ENCODE results near the gene COA8. TPM values are rescaled to one million over a fixed set of nuclear protein-coding genes. Genes with fewer than 3 reads are reported as not detected.

Gene COA8
- total and polyA plus RNA-seq, 2 of the 8 experiments (the other 6 are each of a cell fraction or from before 2014, with no cell fraction given), result 7.1 to 35.5 TPM

GRCh38 chr14:103541709-103542604 is 20.8 kb upstream of the COA8 start:
- H3K4me2 ChIP-seq (ENCODE audit: insufficient read depth in 1 of 2, low read depth in 2 of 2, low read length in 2 of 2), result peak overlapping the region; percentile 40 to 86
- TF ChIP-seq SP1 (IDR thresholded peaks at IDR 0.05; ENCODE audit: low read depth, low read length), result no peak
- no peak for TF ChIP-seq CREB1 (IDR thresholded peaks at IDR 0.05)
- TF ChIP-seq BRCA1 (IDR thresholded peaks at IDR 0.05; ENCODE audit: low read depth, low read length), result no peak
- 0 out of 2 replicates have a peak, but pooled peaks have one; percentile 36 for TF ChIP-seq POLR2AphosphoS5 (IDR thresholded peaks at IDR 0.05; ENCODE audit: low read depth, low read length)
- peak; percentile 50; the same call in 1 of the 2 replicates for TF ChIP-seq TAF1 (IDR thresholded peaks at IDR 0.05; ENCODE audit: low read depth, low read length)
- no peak; the same call in 1 of the 2 replicates for TF ChIP-seq RFX5 (IDR thresholded peaks at IDR 0.05; ENCODE audit: borderline replicate concordance, low read depth, low read length)
- peak; percentile 13 to 21; a peak in 2 of 4 replicates for TF ChIP-seq RAD21 (IDR thresholded peaks at IDR 0.05 in 1 of 2, conservative IDR thresholded peaks at IDR 0.05 in 1 of 2; ENCODE audit: low read depth in 2 of 2, low read length in 2 of 2)
- TF ChIP-seq BACH1 (IDR thresholded peaks at IDR 0.05; ENCODE audit: low read length), result no peak
- no peak for TF ChIP-seq E2F6 (IDR thresholded peaks at IDR 0.05)
- no peak for TF ChIP-seq SIX5 (IDR thresholded peaks at IDR 0.05; ENCODE audit: low read depth, low read length)

More at GRCh38 chr14:103541709-103542604, 20.8 kb upstream of the COA8 start:
- FAIRE-seq (no peak), DNase-seq (ENCODE audit: low read depth in 1 of 2, low spot score in 2 of 2) (no peak)
- H4K8ac ChIP-seq (ENCODE audit: extremely low read depth, insufficient read depth, low read length), result peak overlapping the region; percentile 92; the same call in 1 of the 2 replicates
- peaks cover 0 to 32% (median 29%) of the 10 kb centered on the region in 4 experiments; a peak in 6 of 7 replicates for H3K4me1 ChIP-seq (replicated peaks in 1 of 4; ENCODE audit: control insufficient read depth in 3 of 4, insufficient read depth in 4 of 4, low read length in 3 of 4)
- H2BK12ac ChIP-seq (ENCODE audit: low read depth, low read length), result peak overlapping the region; percentile 99; the same call in 1 of the 2 replicates
- WGBS, 2 experiments (ENCODE audit: extremely low coverage in 1 of 2, insufficient coverage in 1 of 2, insufficient read length in 1 of 2, insufficient replicate concordance in 2 of 2, low coverage in 1 of 2, low lambda C conversion rate in 2 of 2, missing lambda C conversion rate in 1 of 2), result 53% methylated on average over 25 of the region's 33 CpGs; no CpG with 5 or more reads in 1 of the 2 experiments
- no peaks in the 10 kb centered on the region for H3K36me3 ChIP-seq (ENCODE audit: control insufficient read depth in 2 of 4, insufficient read depth in 4 of 4, low read length in 3 of 4)
- peak overlapping the region in 3 of 4 experiments; percentile 16 to 50 (median 28); a peak in 6 of 8 replicates for H3K4me3 ChIP-seq (ENCODE audit: extremely low read depth in 1 of 4, insufficient read depth in 2 of 4, low read depth in 3 of 4, low read length in 4 of 4)
- no peaks in the 10 kb centered on the region for H3K9me3 ChIP-seq (ENCODE audit: insufficient read depth in 2 of 2, low read depth in 1 of 2, low read length in 1 of 2)
- H2BK5ac ChIP-seq (ENCODE audit: low read depth, low read length), result peak overlapping the region; percentile 97; the same call in 1 of the 2 replicates
- H3K27ac ChIP-seq (ENCODE audit: low read depth, low read length), result peak overlapping the region; percentile 94
- H2BK15ac ChIP-seq (ENCODE audit: low read length), result peak overlapping the region; percentile 88; the same call in 1 of the 2 replicates
- H3K14ac ChIP-seq (ENCODE audit: insufficient read length), result no peak overlapping the region
- peak overlapping the region; percentile 97 for H2BK20ac ChIP-seq (ENCODE audit: low read length)
- peak overlapping the region; percentile 100 for H4K91ac ChIP-seq (replicated peaks; ENCODE audit: insufficient read length, low read length)
- peak overlapping the region; percentile 82 for H3K56ac ChIP-seq (replicated peaks; ENCODE audit: insufficient read length, low read depth, low read length)
- peak overlapping the region; percentile 99 for H2BK120ac ChIP-seq (replicated peaks; ENCODE audit: low read depth, low read length)
- peak overlapping the region; percentile 92 for H4K5ac ChIP-seq (ENCODE audit: insufficient read length, low read depth, low read length)
- ChIA-PET CTCF (ENCODE audit: partially characterized antibody) (interaction anchor here (0.9 to 28.8 kb wide), 7 partner anchors 10 to 437 kb away, joined by 3 to 921 read pairs (median 4); partner anchors contain the start of genes CKB and TRMT61A), POLR2A (ENCODE audit: partially characterized antibody) (interaction anchor here (0.6 to 29.8 kb wide), 8 partner anchors 11 to 208 kb away, joined by 3 to 844 read pairs (median 14); partner anchors contain the start of genes BAG5, CKB, COA8 and EIF5)
- H3K9ac ChIP-seq (replicated peaks in 1 of 4; ENCODE audit: extremely low read depth in 1 of 4, low read depth in 3 of 4, low read length in 3 of 4), result peak overlapping the region in 2 of 4 experiments; percentile 68 to 75; a peak in 4 of 7 replicates
- no peak overlapping the region for H3K23ac ChIP-seq (ENCODE audit: insufficient read length)
- H2AK5ac ChIP-seq (ENCODE audit: low read depth, low read length), result no peak overlapping the region; the same call in 1 of the 2 replicates
- peaks cover 0 to 6% of the 10 kb centered on the region in 2 experiments for H4K20me1 ChIP-seq (replicated peaks in 1 of 2; ENCODE audit: control insufficient read depth in 1 of 2, insufficient read depth in 2 of 2, low read length in 2 of 2)
- H3K23me2 ChIP-seq (ENCODE audit: low read depth, low read length), result no peaks in the 10 kb centered on the region
- no peaks in the 10 kb centered on the region for H3K79me1 ChIP-seq (ENCODE audit: low read depth, low read length)
- H3K4ac ChIP-seq (replicated peaks; ENCODE audit: insufficient read length, low read depth, low read length), result peak overlapping the region; percentile 100
- H2AFZ ChIP-seq (ENCODE audit: low read length), result no peak overlapping the region
- no peaks in the 10 kb centered on the region for H3K79me2 ChIP-seq (ENCODE audit: control insufficient read depth in 1 of 2, insufficient read depth in 2 of 2, low read length in 2 of 2)
- no peaks in the 10 kb centered on the region; a peak in 2 of 7 replicates for H3K27me3 ChIP-seq (replicated peaks in 1 of 4; ENCODE audit: control insufficient read depth in 3 of 4, extremely low read depth in 1 of 4, insufficient read depth in 3 of 4, low read length in 3 of 4)
- H3K18ac ChIP-seq (ENCODE audit: extremely low read depth, low read length), result peak overlapping the region; percentile 99

Measured in H1 (cell line).